Effector memory CD4-positive, alpha-beta T cell (primary cell): ENCODE data around the gene SUSD6.
"Not testable (repeated sequence)": the region's sequence is repeated elsewhere in the genome, so short reads cannot be mapped to it uniquely, and the experiment has no call there.

Experiments used
- DNase-seq, 3 donors: peaks; one replicate each; pipeline ENCODE4 v3.0.0-alpha.2; 2020
- H3K27ac ChIP-seq: 2 replicates; pipeline ENCODE4 v1.7.0; 2013; ENCODE audit warnings: mild to moderate bottlenecking, low read length, moderate library complexity; ENCODE audit not compliant: insufficient read depth, poor library complexity, severe bottlenecking
- H3K27me3 ChIP-seq: replicated peaks from 2 replicates; pipeline ENCODE4 v1.7.0; 2013; ENCODE audit warnings: mild to moderate bottlenecking, low read length; ENCODE audit not compliant: insufficient read depth, control insufficient read depth, poor library complexity, severe bottlenecking
- H3K36me3 ChIP-seq: 2 replicates; pipeline ENCODE4 v1.7.0; 2013; ENCODE audit warnings: mild to moderate bottlenecking, low read length, moderate library complexity; ENCODE audit not compliant: control insufficient read depth, insufficient read depth
- H3K4me1 ChIP-seq: 2 replicates; pipeline ENCODE4 v1.7.0; 2013; ENCODE audit warnings: low read length, mild to moderate bottlenecking; ENCODE audit not compliant: control insufficient read depth, insufficient read depth, poor library complexity, severe bottlenecking
- H3K4me3 ChIP-seq: 2 replicates; pipeline ENCODE4 v1.7.0; 2013; ENCODE audit warnings: low read length, low read depth, mild to moderate bottlenecking; ENCODE audit not compliant: insufficient read depth, poor library complexity, severe bottlenecking
- H3K9me3 ChIP-seq: 2 replicates; pipeline ENCODE4 v1.7.0; 2013; ENCODE audit warnings: mild to moderate bottlenecking, low read length, moderate library complexity; ENCODE audit not compliant: control insufficient read depth

The SUSD6 gene

GRCh38 chr14:69587389-69587788 is 24.0 kb upstream of the SUSD6 start:
- Histone ChIP-seq H3K36me3 (no peaks in the 10 kb centered on the region), H3K4me3 (no peak overlapping the region), H3K4me1 (no peaks in the 10 kb centered on the region), H3K9me3 (no peaks in the 10 kb centered on the region), H3K27me3 (no peaks in the 10 kb centered on the region), H3K27ac (no peak overlapping the region)
- no peak for DNase-seq

DNA sequence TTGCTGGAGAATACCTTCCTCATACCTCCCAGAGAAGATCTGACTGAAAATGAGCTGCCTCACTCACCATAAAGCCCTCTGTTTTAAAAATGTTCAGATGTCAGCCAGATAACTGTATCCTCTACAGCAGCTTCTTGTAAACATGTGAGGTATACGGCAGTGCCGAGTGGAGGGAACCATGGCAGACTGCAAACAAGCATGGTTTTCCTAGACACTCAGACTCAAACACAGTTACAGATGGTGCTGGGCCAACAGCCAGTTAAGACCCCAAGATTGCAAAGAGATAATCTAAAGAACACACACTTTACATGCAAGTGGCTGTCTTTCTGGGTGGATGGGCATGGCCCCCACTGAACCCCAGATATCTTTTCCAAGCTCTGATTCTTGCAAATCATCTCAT is 20.1 kb upstream of the SUSD6 start:
- Histone ChIP-seq H3K4me1 (no peaks in the 10 kb centered on the region), H3K9me3 (no peaks in the 10 kb centered on the region), H3K36me3 (no peaks in the 10 kb centered on the region), H3K27me3 (no peaks in the 10 kb centered on the region), H3K4me3 (no peak overlapping the region), H3K27ac (no peak overlapping the region)
- no peak for DNase-seq

DNA sequence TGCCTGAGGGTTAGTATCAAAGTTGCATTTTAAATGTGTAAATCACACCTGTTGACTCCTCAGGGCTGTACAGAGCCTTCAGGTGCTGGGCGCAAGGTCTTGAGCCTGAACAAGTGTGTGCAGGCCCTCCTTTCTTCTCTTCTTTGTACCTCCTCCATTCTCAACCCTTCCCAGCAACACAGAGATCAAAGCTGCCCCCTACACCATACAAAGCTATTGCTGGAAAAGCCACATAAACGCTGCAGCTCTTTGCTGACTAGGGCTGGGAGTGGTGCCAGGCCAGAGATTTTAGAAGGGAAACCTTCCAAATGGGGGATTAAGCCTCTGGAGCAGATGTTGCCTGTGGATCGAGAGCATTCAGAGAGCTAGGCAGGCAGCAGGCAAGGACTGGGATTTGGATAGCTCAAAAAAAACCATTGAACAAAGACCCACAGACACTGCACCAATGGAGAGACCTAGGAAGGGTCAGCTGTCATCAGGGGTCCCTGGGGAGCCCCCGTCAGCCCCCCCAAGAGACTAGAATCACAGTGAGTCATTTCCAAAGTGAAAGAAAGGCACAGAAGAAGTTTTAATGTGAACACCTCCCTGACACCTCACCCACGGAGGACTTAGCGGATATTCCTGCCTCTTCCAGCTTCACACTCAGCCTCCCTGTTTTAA is 18.2 kb upstream of the SUSD6 start:
- H3K27me3 ChIP-seq = no peaks in the 10 kb centered on the region
- no peaks in the 10 kb centered on the region for H3K36me3 ChIP-seq
- H3K27ac ChIP-seq = no peak overlapping the region
- H3K4me3 ChIP-seq = no peak overlapping the region
- H3K9me3 ChIP-seq = no peaks in the 10 kb centered on the region
- H3K4me1 ChIP-seq = no peaks in the 10 kb centered on the region
- no peak for DNase-seq

GRCh38 chr14:69594846-69595245 is 16.6 kb upstream of the SUSD6 start:
- no peak overlapping the region for H3K4me3 ChIP-seq
- H3K4me1 ChIP-seq = no peaks in the 10 kb centered on the region
- no peak for DNase-seq
- no peaks in the 10 kb centered on the region for H3K27me3 ChIP-seq
- no peak overlapping the region for H3K27ac ChIP-seq
- H3K9me3 ChIP-seq = no peaks in the 10 kb centered on the region
- H3K36me3 ChIP-seq = no peaks in the 10 kb centered on the region

DNA sequence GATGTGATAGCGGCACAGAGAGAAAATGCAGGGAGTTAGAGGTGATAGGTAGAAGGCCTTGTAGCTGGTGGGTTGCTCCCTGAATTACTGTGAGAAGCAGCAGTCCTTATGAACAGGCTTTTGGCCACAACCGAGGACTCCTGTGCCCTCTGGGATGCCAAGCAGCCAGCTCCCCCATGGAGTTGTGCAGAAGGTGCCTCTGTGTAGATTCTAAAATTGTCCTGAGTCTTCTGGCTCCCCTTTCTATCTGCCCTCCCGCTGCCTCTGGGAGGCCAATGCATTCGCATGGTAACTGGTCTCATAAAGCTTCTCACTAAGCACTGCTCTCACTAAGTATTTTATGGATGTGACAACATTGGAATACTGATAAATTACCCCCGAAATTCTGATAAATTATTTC is 16.1 kb upstream of the SUSD6 start:
- no peak for DNase-seq
- no peaks in the 10 kb centered on the region for H3K36me3 ChIP-seq
- H3K27me3 ChIP-seq = no peaks in the 10 kb centered on the region
- H3K4me3 ChIP-seq = no peak overlapping the region
- H3K9me3 ChIP-seq = no peaks in the 10 kb centered on the region
- no peaks in the 10 kb centered on the region for H3K4me1 ChIP-seq
- no peak overlapping the region for H3K27ac ChIP-seq

DNA sequence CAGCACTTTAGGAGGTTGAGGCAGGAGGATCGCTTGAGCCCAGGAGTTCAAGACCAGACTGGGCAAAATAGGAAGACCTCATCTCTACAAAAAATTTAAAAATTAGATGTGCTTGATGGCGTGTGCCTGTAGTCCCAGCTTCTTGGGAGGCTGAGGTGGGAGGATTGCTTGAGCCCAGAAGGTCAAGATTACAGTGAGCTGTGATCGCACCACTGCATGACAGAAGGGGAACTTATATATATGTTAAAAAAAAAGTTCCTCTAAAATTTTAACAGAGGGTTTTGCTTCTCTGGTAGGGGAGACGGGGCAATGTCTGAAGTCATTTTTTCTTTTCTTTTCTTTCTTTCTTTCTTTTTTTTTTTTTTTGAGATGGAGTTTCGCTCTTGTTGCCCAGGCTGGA is 12.0 kb upstream of the SUSD6 start:
- not testable (repeated sequence) for H3K27me3 ChIP-seq, DNase-seq, H3K9me3 ChIP-seq, H3K4me1 ChIP-seq, H3K27ac ChIP-seq, H3K4me3 ChIP-seq, H3K36me3 ChIP-seq

- Histone ChIP-seq H3K4me3 (no peak overlapping the region), H3K27me3 (no peaks in the 10 kb centered on the region), H3K4me1 (no peaks in the 10 kb centered on the region), H3K9me3 (no peaks in the 10 kb centered on the region), H3K36me3 (no peaks in the 10 kb centered on the region), H3K27ac (no peak overlapping the region)
- no peak for DNase-seq
Observed at GRCh38 chr14:69600304-69600891, 11.0 kb upstream of the SUSD6 start.

- Histone ChIP-seq H3K4me1 (peaks cover 11% of the 10 kb centered on the region), H3K9me3 (no peaks in the 10 kb centered on the region), H3K36me3 (no peaks in the 10 kb centered on the region), H3K27ac (no peak overlapping the region), H3K4me3 (no peak overlapping the region), H3K27me3 (no peaks in the 10 kb centered on the region)
- DNase-seq = no peak
Observed at GRCh38 chr14:69605738-69606137, 5.7 kb upstream of the SUSD6 start.

DNA sequence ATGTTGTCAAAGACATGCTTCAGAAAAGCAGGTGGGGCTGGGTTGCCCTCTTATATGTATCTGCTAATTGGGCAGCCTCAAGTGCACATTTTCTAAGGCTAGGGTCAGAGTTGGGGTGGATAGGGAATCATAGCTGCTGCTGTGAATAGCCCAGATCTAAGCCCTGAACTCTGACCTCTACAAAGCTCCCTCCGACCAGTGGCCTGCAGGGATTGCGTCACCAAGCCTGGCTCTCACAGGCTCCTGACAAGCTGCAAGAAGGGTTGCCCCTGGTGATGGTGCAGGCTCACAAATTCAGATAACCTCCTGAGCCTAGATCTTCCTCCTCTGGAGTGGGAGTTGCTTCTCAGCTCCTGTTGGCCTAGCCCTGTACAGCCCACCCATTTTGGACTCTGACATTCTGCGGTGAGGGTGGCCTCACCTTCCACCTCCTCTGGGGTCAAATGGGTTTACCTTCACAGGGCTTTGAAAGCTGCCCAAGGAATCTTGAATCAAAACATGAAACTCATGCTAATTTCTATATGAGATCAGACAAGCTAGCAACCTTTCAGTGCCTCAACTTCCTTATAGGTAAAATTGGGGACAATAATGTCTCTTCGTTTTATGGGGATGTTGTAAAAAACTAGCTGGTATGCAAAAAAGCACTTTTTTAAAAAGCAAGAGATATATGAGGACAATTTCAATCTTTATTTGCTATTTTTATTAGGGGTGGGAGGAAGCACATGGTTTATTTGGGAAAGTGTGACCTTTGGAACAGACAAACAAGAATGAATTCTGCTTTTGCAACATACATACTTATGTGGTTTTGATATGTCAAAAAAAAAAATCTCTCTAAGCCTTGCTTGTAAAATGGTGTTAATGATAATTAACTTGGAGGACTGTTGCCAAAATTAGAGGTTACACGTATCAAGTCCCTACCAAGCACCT is 4.9 kb upstream of the SUSD6 start:
- Histone ChIP-seq H3K9me3 (no peaks in the 10 kb centered on the region), H3K27me3 (no peaks in the 10 kb centered on the region), H3K4me1 (peaks cover 15% of the 10 kb centered on the region), H3K27ac (no peak overlapping the region), H3K4me3 (no peak overlapping the region), H3K36me3 (no peaks in the 10 kb centered on the region)
- DNase-seq = no peak
